ENCODE results near the gene CPSF4. TPM values are rescaled to one million over a fixed set of nuclear protein-coding genes. Genes with fewer than 3 reads are reported as not detected.

Gene CPSF4
- polyA plus RNA-seq, 1 donor from 2014 or later, result 209 TPM

- no peaks in the 10 kb centered on the region for H4K20me1 ChIP-seq (ENCODE audit: insufficient read depth)
- H3K4me2 ChIP-seq (ENCODE audit: low read length), result no peak overlapping the region
- peaks cover 43% of the 10 kb centered on the region for H3K79me2 ChIP-seq (replicated peaks; ENCODE audit: insufficient read depth, low read length)
- no peaks in the 10 kb centered on the region for H3K36me3 ChIP-seq (ENCODE audit: insufficient read depth, low read length)
- H3F3A ChIP-seq (ENCODE audit: insufficient read depth, low read length, poor library complexity, severe bottlenecking), result no peaks in the 10 kb centered on the region
- H3K9ac ChIP-seq (ENCODE audit: low read length), result no peak overlapping the region
- no peaks in the 10 kb centered on the region for H3K9me3 ChIP-seq (ENCODE audit: low read length)
- H3K4me3 ChIP-seq (ENCODE audit: low read length), result no peak overlapping the region
- TF ChIP-seq EZH2 (IDR thresholded peaks at IDR 0.05; ENCODE audit: borderline replicate concordance, insufficient read depth, low read length, poor library complexity, severe bottlenecking) (no peak), TAF1 (IDR thresholded peaks at IDR 0.05; ENCODE audit: low read depth) (no peak), EP300 (conservative IDR thresholded peaks at IDR 0.05; ENCODE audit: poor library complexity, severe bottlenecking) (no peak), MXI1 (conservative IDR thresholded peaks at IDR 0.05; ENCODE audit: poor library complexity, severe bottlenecking) (no peak), POLR2AphosphoS5 (IDR thresholded peaks at IDR 0.05) (no peak), CTCF (IDR thresholded peaks at IDR 0.05; ENCODE audit: poor library complexity, severe bottlenecking) (no peak), RAD21 (conservative IDR thresholded peaks at IDR 0.05) (no peak), SMC3 (conservative IDR thresholded peaks at IDR 0.05; ENCODE audit: poor library complexity) (no peak)
- TF ChIP-seq, protein P1, sequence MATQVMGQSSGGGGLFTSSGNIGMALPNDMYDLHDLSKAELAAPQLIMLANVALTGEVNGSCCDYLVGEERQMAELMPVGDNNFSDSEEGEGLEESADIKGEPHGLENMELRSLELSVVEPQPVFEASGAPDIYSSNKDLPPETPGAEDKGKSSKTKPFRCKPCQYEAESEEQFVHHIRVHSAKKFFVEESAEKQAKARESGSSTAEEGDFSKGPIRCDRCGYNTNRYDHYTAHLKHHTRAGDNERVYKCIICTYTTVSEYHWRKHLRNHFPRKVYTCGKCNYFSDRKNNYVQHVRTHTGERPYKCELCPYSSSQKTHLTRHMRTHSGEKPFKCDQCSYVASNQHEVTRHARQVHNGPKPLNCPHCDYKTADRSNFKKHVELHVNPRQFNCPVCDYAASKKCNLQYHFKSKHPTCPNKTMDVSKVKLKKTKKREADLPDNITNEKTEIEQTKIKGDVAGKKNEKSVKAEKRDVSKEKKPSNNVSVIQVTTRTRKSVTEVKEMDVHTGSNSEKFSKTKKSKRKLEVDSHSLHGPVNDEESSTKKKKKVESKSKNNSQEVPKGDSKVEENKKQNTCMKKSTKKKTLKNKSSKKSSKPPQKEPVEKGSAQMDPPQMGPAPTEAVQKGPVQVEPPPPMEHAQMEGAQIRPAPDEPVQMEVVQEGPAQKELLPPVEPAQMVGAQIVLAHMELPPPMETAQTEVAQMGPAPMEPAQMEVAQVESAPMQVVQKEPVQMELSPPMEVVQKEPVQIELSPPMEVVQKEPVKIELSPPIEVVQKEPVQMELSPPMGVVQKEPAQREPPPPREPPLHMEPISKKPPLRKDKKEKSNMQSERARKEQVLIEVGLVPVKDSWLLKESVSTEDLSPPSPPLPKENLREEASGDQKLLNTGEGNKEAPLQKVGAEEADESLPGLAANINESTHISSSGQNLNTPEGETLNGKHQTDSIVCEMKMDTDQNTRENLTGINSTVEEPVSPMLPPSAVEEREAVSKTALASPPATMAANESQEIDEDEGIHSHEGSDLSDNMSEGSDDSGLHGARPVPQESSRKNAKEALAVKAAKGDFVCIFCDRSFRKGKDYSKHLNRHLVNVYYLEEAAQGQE (IDR thresholded peaks at IDR 0.05; ENCODE audit: borderline replicate concordance), result no peak
- no peak overlapping the region for H3K27ac ChIP-seq (ENCODE audit: low read length)
- H3K9me2 ChIP-seq (ENCODE audit: insufficient read depth, low read length), result no peaks in the 10 kb centered on the region
- H2AFZ ChIP-seq (ENCODE audit: low read depth, low read length), result no peak overlapping the region
- H3K27me3 ChIP-seq (ENCODE audit: insufficient read depth, low read depth, low read length), result no peaks in the 10 kb centered on the region
These were observed 21.9 kb downstream of the CPSF4 start for GRCh38 chr7:99460651-99461050.

DNA sequence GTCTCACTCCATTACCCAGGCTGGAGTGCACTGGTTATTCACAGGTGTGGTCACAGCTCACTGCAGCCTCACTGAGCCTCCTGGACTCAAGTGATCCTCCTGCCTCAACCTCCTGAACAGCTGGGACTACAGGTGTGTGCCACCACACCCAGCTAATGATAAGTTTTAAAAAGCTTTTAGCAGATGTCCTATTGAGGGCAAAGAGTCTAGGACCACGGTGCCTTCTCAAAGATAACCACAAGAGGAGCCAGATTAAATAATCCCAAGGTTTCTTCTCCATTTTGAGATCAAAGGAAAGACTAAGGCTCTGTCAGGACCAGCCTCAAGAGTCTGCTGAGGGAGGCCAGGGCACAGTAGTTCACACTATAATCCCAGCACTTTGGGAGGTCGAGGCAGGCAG lies 22.5 kb downstream of the CPSF4 start:
- Histone ChIP-seq H3K9ac (ENCODE audit: low read length) (no peak overlapping the region), H3K36me3 (ENCODE audit: insufficient read depth, low read length) (no peaks in the 10 kb centered on the region)

More for the DNA sequence above, 22.5 kb downstream of the CPSF4 start:
- H2AFZ ChIP-seq (ENCODE audit: low read depth, low read length), result no peak overlapping the region
- no peak overlapping the region for H3K4me3 ChIP-seq (ENCODE audit: low read length)
- H3K9me3 ChIP-seq (ENCODE audit: low read length), result no peaks in the 10 kb centered on the region
- H4K20me1 ChIP-seq (ENCODE audit: insufficient read depth), result no peaks in the 10 kb centered on the region
- no peaks in the 10 kb centered on the region for H3K27me3 ChIP-seq (ENCODE audit: insufficient read depth, low read depth, low read length)
- H3K4me2 ChIP-seq (ENCODE audit: low read length), result no peak overlapping the region
- no peaks in the 10 kb centered on the region for H3K9me2 ChIP-seq (ENCODE audit: insufficient read depth, low read length)
- no peaks in the 10 kb centered on the region for H3F3A ChIP-seq (ENCODE audit: insufficient read depth, low read length, poor library complexity, severe bottlenecking)
- H3K79me2 ChIP-seq (replicated peaks; ENCODE audit: insufficient read depth, low read length), result peaks cover 48% of the 10 kb centered on the region
- H3K27ac ChIP-seq (ENCODE audit: low read length), result no peak overlapping the region
- TF ChIP-seq, protein P1 (IDR thresholded peaks at IDR 0.05; ENCODE audit: borderline replicate concordance), result no peak
- TF ChIP-seq EP300 (conservative IDR thresholded peaks at IDR 0.05; ENCODE audit: poor library complexity, severe bottlenecking) (no peak), RAD21 (conservative IDR thresholded peaks at IDR 0.05) (no peak), TAF1 (IDR thresholded peaks at IDR 0.05; ENCODE audit: low read depth) (no peak), POLR2AphosphoS5 (IDR thresholded peaks at IDR 0.05) (no peak), SMC3 (conservative IDR thresholded peaks at IDR 0.05; ENCODE audit: poor library complexity) (no peak), CTCF (IDR thresholded peaks at IDR 0.05; ENCODE audit: poor library complexity, severe bottlenecking) (no peak), EZH2 (IDR thresholded peaks at IDR 0.05; ENCODE audit: borderline replicate concordance, insufficient read depth, low read length, poor library complexity, severe bottlenecking) (no peak)

All from neural cell (in vitro differentiated cells).